Stimulated activated CD4-positive, alpha-beta T cell treated with anti-CD3 and anti-CD28 coated beads, Interleukin-2, amount 100 ng/mL, for 4 hours (primary cell): ENCODE measurements around the gene IQGAP2.
"Not testable (repeated sequence)": the region's sequence is repeated elsewhere in the genome, so short reads cannot be mapped to it uniquely, and the experiment has no call there.

ENCODE experiments used
- DNase-seq: peaks from one replicate; pipeline ENCODE4 v3.0.0-alpha.2; 2020; ENCODE audit warnings: low read depth

IQGAP2 gene

GRCh38 chr5:76419597-76420298 lies 16.7 kb downstream of the IQGAP2 start:
- no peak for DNase-seq

GRCh38 chr5:76422227-76422626 lies 19.1 kb downstream of the IQGAP2 start:
- DNase-seq, result no peak

GRCh38 chr5:76422742-76423141 lies 19.7 kb downstream of the IQGAP2 start:
- no peak for DNase-seq

- DNase-seq, result no peak
Observed at GRCh38 chr5:76425146-76425545, 22.1 kb downstream of the IQGAP2 start.

GRCh38 chr5:76425928-76426804 lies 23.1 kb downstream of the IQGAP2 start:
- no peak for DNase-seq

GRCh38 chr5:76427206-76428140 lies 24.4 kb downstream of the IQGAP2 start:
- DNase-seq, result no peak

- not testable (repeated sequence) for DNase-seq
Observed at GRCh38 chr5:76428550-76428949, 25.5 kb downstream of the IQGAP2 start.

- DNase-seq, result no peak
Observed at GRCh38 chr5:76433261-76433660, 30.2 kb downstream of the IQGAP2 start.

- DNase-seq, result not testable (repeated sequence)
Observed at GRCh38 chr5:76437507-76437906, 34.4 kb downstream of the IQGAP2 start.

- DNase-seq, result no peak
Observed at GRCh38 chr5:76438025-76438424, 34.9 kb downstream of the IQGAP2 start.

GRCh38 chr5:76439201-76439600 lies 36.1 kb downstream of the IQGAP2 start:
- DNase-seq, result no peak

GRCh38 chr5:76439929-76440328 lies 36.8 kb downstream of the IQGAP2 start:
- DNase-seq, result no peak

GRCh38 chr5:76441101-76441500 lies 38.0 kb downstream of the IQGAP2 start:
- DNase-seq, result no peak

- DNase-seq, result no peak
Observed at GRCh38 chr5:76441890-76442673, 39.0 kb downstream of the IQGAP2 start.

GRCh38 chr5:76443066-76443800 lies 40.1 kb downstream of the IQGAP2 start:
- no peak for DNase-seq

- no peak for DNase-seq
Observed at GRCh38 chr5:76445063-76445462, 42.0 kb downstream of the IQGAP2 start.

GRCh38 chr5:76445830-76446229 lies 42.7 kb downstream of the IQGAP2 start:
- DNase-seq, result no peak

GRCh38 chr5:76446776-76447175 lies 43.7 kb downstream of the IQGAP2 start:
- DNase-seq, result no peak

- no peak for DNase-seq
Observed at GRCh38 chr5:76449606-76450005, 46.5 kb downstream of the IQGAP2 start.

- DNase-seq, result no peak
Observed at GRCh38 chr5:76450054-76450453, 47.0 kb downstream of the IQGAP2 start.
